ENCODE data around the gene POLR2L. TPM values are rescaled to one million over a fixed set of nuclear protein-coding genes. Genes with fewer than 3 reads are reported as not detected.

Gene POLR2L
- total and polyA plus RNA-seq, 2 of the 13 experiments (the other 11 are each of a cell fraction or from before 2014, with no cell fraction given): 104 to 114 TPM

DNA sequence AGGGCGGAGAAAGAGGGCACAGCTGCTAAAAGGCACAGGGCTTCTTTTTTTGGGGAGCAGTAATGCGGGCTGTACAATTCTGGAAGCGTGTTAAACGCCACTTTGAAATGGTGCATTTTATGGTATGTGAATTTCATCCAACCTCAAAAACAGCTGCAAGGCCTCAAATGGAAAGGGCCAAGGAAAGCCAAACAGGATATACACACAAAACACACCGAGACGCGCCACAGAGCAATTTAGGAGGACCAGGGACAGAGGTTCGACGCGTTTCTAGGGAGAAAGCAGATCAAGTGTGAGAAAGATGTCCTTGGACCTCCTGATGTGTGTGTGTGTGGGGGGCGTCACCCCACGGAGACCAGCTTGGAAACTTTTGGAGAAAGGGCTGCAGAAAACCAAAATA is 31.4 kb upstream of the POLR2L start:
- Histone ChIP-seq H3K36me3 (replicated peaks in 1 of 2; ENCODE audit: control insufficient read depth in 1 of 2, insufficient read depth in 2 of 2, low read length in 2 of 2) (peaks cover 2 to 10% of the 10 kb centered on the region in 2 experiments; a peak in 3 of 5 replicates), H3K9ac (ENCODE audit: insufficient read depth, low read depth, low read length) (no peak overlapping the region), H2AFZ (ENCODE audit: low read length) (no peak overlapping the region), H3K27ac (ENCODE audit: extremely low read length, insufficient read depth, low read length) (no peak overlapping the region), H4K20me1 (ENCODE audit: insufficient read depth, low read length) (no peaks in the 10 kb centered on the region), H3K4me2 (ENCODE audit: low read depth, low read length) (no peak overlapping the region), H3K4me3 (replicated peaks in 1 of 3; ENCODE audit: insufficient read depth in 1 of 3, low read depth in 2 of 3, low read length in 3 of 3) (no peak overlapping the region), H3K4me1 (ENCODE audit: insufficient read depth, low read length) (0 out of 2 replicates have a peak, but pooled peaks cover 8% of the 10 kb centered on the region), H3K27me3 (ENCODE audit: control insufficient read depth in 1 of 2, insufficient read depth in 2 of 2, low read length in 2 of 2) (no peaks in the 10 kb centered on the region), H3K9me3 (ENCODE audit: low read length) (no peaks in the 10 kb centered on the region), H3K79me2 (ENCODE audit: insufficient read depth, low read length) (no peaks in the 10 kb centered on the region)
- WGBS (ENCODE audit: low lambda C conversion rate): 86% methylated on average over 11 of the region's 12 CpGs
- CTCF ChIA-PET (ENCODE audit: low intra/inter-chr PET ratio, low total read pairs): no interaction called here
- ATAC-seq: no peak
- no TSS peak for BruUV-seq (replicated peaks)
- no peak for DNase-seq (ENCODE audit: low spot score)
- no peak for FAIRE-seq
- TF ChIP-seq ZBTB7A (CRISPR knock-in tag; IDR thresholded peaks at IDR 0.05) (no peak), SRSF1 (optimal IDR thresholded peaks at IDR 0.05; ENCODE audit: low read depth, low read length) (no peak), ZFP37 (CRISPR knock-in tag; IDR thresholded peaks at IDR 0.05; ENCODE audit: borderline replicate concordance) (no peak), PAF1 (CRISPR knock-in tag; IDR thresholded peaks at IDR 0.05) (no peak), ZFAT (CRISPR knock-in tag; conservative IDR thresholded peaks at IDR 0.05) (no peak), HNRNPUL1 (IDR thresholded peaks at IDR 0.05; ENCODE audit: low read depth, low read length) (no peak), ZNF737 (CRISPR knock-in tag; IDR thresholded peaks at IDR 0.05; ENCODE audit: borderline replicate concordance) (no peak), MATR3 (CRISPR knock-in tag; IDR thresholded peaks at IDR 0.05) (no peak), SNAPC2 (CRISPR knock-in tag; IDR thresholded peaks at IDR 0.05) (no peak), TGIF2 (CRISPR knock-in tag; IDR thresholded peaks at IDR 0.05) (no peak), DR1 (CRISPR knock-in tag; IDR thresholded peaks at IDR 0.05) (no peak), ZNF317 (CRISPR knock-in tag; IDR thresholded peaks at IDR 0.05) (no peak), ZNF207 (IDR thresholded peaks at IDR 0.05; ENCODE audit: borderline replicate concordance) (no peak)
- TF ChIP-seq, protein P1, sequence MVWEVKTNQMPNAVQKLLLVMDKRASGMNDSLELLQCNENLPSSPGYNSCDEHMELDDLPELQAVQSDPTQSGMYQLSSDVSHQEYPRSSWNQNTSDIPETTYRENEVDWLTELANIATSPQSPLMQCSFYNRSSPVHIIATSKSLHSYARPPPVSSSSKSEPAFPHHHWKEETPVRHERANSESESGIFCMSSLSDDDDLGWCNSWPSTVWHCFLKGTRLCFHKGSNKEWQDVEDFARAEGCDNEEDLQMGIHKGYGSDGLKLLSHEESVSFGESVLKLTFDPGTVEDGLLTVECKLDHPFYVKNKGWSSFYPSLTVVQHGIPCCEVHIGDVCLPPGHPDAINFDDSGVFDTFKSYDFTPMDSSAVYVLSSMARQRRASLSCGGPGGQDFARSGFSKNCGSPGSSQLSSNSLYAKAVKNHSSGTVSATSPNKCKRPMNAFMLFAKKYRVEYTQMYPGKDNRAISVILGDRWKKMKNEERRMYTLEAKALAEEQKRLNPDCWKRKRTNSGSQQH (CRISPR knock-in tag; IDR thresholded peaks at IDR 0.05; ENCODE audit: low read depth): no peak
- TF ChIP-seq, protein P2, sequence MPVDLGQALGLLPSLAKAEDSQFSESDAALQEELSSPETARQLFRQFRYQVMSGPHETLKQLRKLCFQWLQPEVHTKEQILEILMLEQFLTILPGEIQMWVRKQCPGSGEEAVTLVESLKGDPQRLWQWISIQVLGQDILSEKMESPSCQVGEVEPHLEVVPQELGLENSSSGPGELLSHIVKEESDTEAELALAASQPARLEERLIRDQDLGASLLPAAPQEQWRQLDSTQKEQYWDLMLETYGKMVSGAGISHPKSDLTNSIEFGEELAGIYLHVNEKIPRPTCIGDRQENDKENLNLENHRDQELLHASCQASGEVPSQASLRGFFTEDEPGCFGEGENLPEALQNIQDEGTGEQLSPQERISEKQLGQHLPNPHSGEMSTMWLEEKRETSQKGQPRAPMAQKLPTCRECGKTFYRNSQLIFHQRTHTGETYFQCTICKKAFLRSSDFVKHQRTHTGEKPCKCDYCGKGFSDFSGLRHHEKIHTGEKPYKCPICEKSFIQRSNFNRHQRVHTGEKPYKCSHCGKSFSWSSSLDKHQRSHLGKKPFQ (CRISPR knock-in tag; IDR thresholded peaks at IDR 0.05; ENCODE audit: insufficient replicate concordance): no peak
- intact Hi-C loops (cut with micrococcal nuclease; ENCODE audit: unreplicated experiment): no loop called here
- in situ Hi-C loops (cut with HindIII; ENCODE audit: extremely low pct_ligation_motif_present, low pct_unique_long_range_greater_than_20kb): no loop called here
- POLR2A ChIA-PET: no interaction called here
